Mesendoderm (in vitro differentiated cells): ENCODE measurements around the gene DSP.

Source experiments
- DNase-seq: peaks from one replicate; pipeline ENCODE4 v3.0.0; 2013
- H2AK5ac ChIP-seq: 2 replicates; pipeline ENCODE4 v1.6.1; 2013; ENCODE audit warnings: low read length, inconsistent platforms
- H2BK120ac ChIP-seq: 2 replicates; pipeline ENCODE4 v1.6.1; 2013; ENCODE audit warnings: low read depth, mild to moderate bottlenecking, low read length, moderate library complexity, mixed read lengths
- H2BK15ac ChIP-seq: replicated peaks from 2 replicates; pipeline ENCODE4 v1.6.1; 2013; ENCODE audit warnings: low read depth, mild to moderate bottlenecking, moderate library complexity
- H2BK5ac ChIP-seq: 2 replicates; pipeline ENCODE4 v1.6.1; 2013; ENCODE audit warnings: low read length, inconsistent platforms
- H3K18ac ChIP-seq: 2 replicates; pipeline ENCODE4 v1.6.1; 2013; ENCODE audit warnings: mild to moderate bottlenecking, low read length, mixed read lengths
- H3K23ac ChIP-seq: one replicate; pipeline ENCODE4 v1.6.1; 2013; ENCODE audit warnings: low read length
- H3K27ac ChIP-seq: 2 replicates; pipeline ENCODE4 v1.5.1; 2013; ENCODE audit warnings: low read depth, mild to moderate bottlenecking, inconsistent platforms, low read length, moderate library complexity
- H3K27me3 ChIP-seq: 2 replicates; pipeline ENCODE4 v1.6.1; 2013; ENCODE audit warnings: low read length, control low read depth, mild to moderate bottlenecking, inconsistent platforms; ENCODE audit not compliant: insufficient read depth, poor library complexity
- H3K36me3 ChIP-seq: 2 replicates; pipeline ENCODE4 v1.6.1; 2013; ENCODE audit warnings: low read length, inconsistent platforms; ENCODE audit not compliant: control insufficient read depth, insufficient read depth
- H3K4ac ChIP-seq: one replicate; pipeline ENCODE4 v1.6.1; 2013; ENCODE audit warnings: low read depth, mild to moderate bottlenecking, low read length, moderate library complexity
- H3K4me1 ChIP-seq: 2 replicates; pipeline ENCODE4 v1.6.1; 2013; ENCODE audit warnings: low read depth, low read length, inconsistent platforms; ENCODE audit not compliant: control insufficient read depth
- H3K4me2 ChIP-seq: 2 replicates; pipeline ENCODE4 v1.6.1; 2013; ENCODE audit warnings: low read length
- H3K4me3 ChIP-seq: 2 replicates; pipeline ENCODE4 v1.5.1; 2013; ENCODE audit warnings: mild to moderate bottlenecking, low read length
- H3K56ac ChIP-seq: one replicate; pipeline ENCODE4 v1.6.1; 2013; ENCODE audit warnings: low read length
- H3K79me1 ChIP-seq: 2 replicates; pipeline ENCODE4 v1.6.1; 2013; ENCODE audit warnings: low read length, inconsistent platforms
- H3K79me2 ChIP-seq: 2 replicates; pipeline ENCODE4 v1.6.1; 2013; ENCODE audit warnings: mild to moderate bottlenecking, low read length; ENCODE audit not compliant: control insufficient read depth, insufficient read depth
- H3K9ac ChIP-seq: 2 replicates; pipeline ENCODE4 v1.6.1; 2013; ENCODE audit warnings: low read length, inconsistent platforms
- H4K5ac ChIP-seq: one replicate; pipeline ENCODE4 v1.6.1; 2013; ENCODE audit warnings: low read length
- H4K8ac ChIP-seq: one replicate; pipeline ENCODE4 v1.6.1; 2013; ENCODE audit warnings: low read depth, mild to moderate bottlenecking, control low read depth, low read length, moderate library complexity
- WGBS: extraction: QIAGEN DNeasy Blood & Tissue Kit; methylation state at CpG from one replicate; pipeline ENCODE4 v1.1.7; 2013; ENCODE audit warnings: low lambda C conversion rate, missing lambda C conversion rate; ENCODE audit not compliant: insufficient coverage; ENCODE audit errors: extremely low coverage; 5-methylcytosine and 5-hydroxymethylcytosine counted together

Gene DSP

GRCh38 chr6:7561153-7561964 lies 19.9 kb downstream of the DSP start:
- no peak overlapping the region for H3K27ac ChIP-seq
- H3K56ac ChIP-seq = no peak overlapping the region
- no peaks in the 10 kb centered on the region for H3K4me1 ChIP-seq
- H2AK5ac ChIP-seq = no peak overlapping the region
- no peak overlapping the region for H3K23ac ChIP-seq
- no peak overlapping the region for H2BK15ac ChIP-seq
- peak; percentile 17 for DNase-seq
- H3K4me3 ChIP-seq = no peak overlapping the region
- WGBS = no CpG with 5 or more reads among the region's 19 CpGs
- H3K18ac ChIP-seq = no peak overlapping the region
- H3K79me2 ChIP-seq = no peaks in the 10 kb centered on the region
- no peak overlapping the region for H2BK120ac ChIP-seq
- H3K79me1 ChIP-seq = no peaks in the 10 kb centered on the region
- peaks cover 1% of the 10 kb centered on the region for H3K36me3 ChIP-seq
- no peak overlapping the region for H4K8ac ChIP-seq
- H3K9ac ChIP-seq = no peak overlapping the region
- no peaks in the 10 kb centered on the region for H3K27me3 ChIP-seq
- H3K4me2 ChIP-seq = no peak overlapping the region
- H3K4ac ChIP-seq = no peak overlapping the region
- no peak overlapping the region for H4K5ac ChIP-seq
- no peak overlapping the region for H2BK5ac ChIP-seq

GRCh38 chr6:7562769-7563168 lies 21.3 kb downstream of the DSP start:
- Histone ChIP-seq H3K36me3 (peaks cover 4% of the 10 kb centered on the region), H3K79me1 (no peaks in the 10 kb centered on the region), H3K27ac (no peak overlapping the region), H3K4me3 (no peak overlapping the region), H3K27me3 (no peaks in the 10 kb centered on the region), H3K18ac (no peak overlapping the region), H2BK120ac (no peak overlapping the region), H2AK5ac (no peak overlapping the region), H3K4me1 (no peaks in the 10 kb centered on the region), H3K4ac (no peak overlapping the region), H4K5ac (no peak overlapping the region), H3K9ac (no peak overlapping the region), H3K4me2 (no peak overlapping the region), H3K23ac (no peak overlapping the region), H3K79me2 (no peaks in the 10 kb centered on the region), H2BK5ac (no peak overlapping the region), H3K56ac (no peak overlapping the region), H4K8ac (no peak overlapping the region), H2BK15ac (no peak overlapping the region)
- DNase-seq = no peak
- no CpG with 5 or more reads among the region's 4 CpGs for WGBS

GRCh38 chr6:7566107-7566506 lies 24.6 kb downstream of the DSP start:
- H3K36me3 ChIP-seq = peaks cover 8% of the 10 kb centered on the region
- no peak overlapping the region for H3K56ac ChIP-seq
- H2BK5ac ChIP-seq = no peak overlapping the region
- H3K23ac ChIP-seq = no peak overlapping the region
- no peak overlapping the region for H2AK5ac ChIP-seq
- no peaks in the 10 kb centered on the region for H3K79me1 ChIP-seq
- no peak overlapping the region for H4K8ac ChIP-seq
- H3K4ac ChIP-seq = no peak overlapping the region
- H4K5ac ChIP-seq = no peak overlapping the region
- no peak overlapping the region for H3K4me2 ChIP-seq
- no peak overlapping the region for H3K27ac ChIP-seq
- H2BK120ac ChIP-seq = no peak overlapping the region
- no peaks in the 10 kb centered on the region for H3K4me1 ChIP-seq
- no peaks in the 10 kb centered on the region for H3K79me2 ChIP-seq
- DNase-seq = no peak
- WGBS = no CpG with 5 or more reads among the region's 2 CpGs
- no peak overlapping the region for H3K4me3 ChIP-seq
- no peak overlapping the region for H3K9ac ChIP-seq
- H3K18ac ChIP-seq = no peak overlapping the region
- no peak overlapping the region for H2BK15ac ChIP-seq
- no peaks in the 10 kb centered on the region for H3K27me3 ChIP-seq

- H2BK15ac ChIP-seq = no peak overlapping the region
- no peak overlapping the region for H2BK120ac ChIP-seq
- H3K27me3 ChIP-seq = no peaks in the 10 kb centered on the region
- H4K8ac ChIP-seq = no peak overlapping the region
- no peak overlapping the region for H4K5ac ChIP-seq
- H2AK5ac ChIP-seq = no peak overlapping the region
- no peak overlapping the region for H3K9ac ChIP-seq
- H3K4me2 ChIP-seq = no peak overlapping the region
- H3K79me1 ChIP-seq = no peaks in the 10 kb centered on the region
- H2BK5ac ChIP-seq = no peak overlapping the region
- H3K79me2 ChIP-seq = no peaks in the 10 kb centered on the region
- H3K4me3 ChIP-seq = no peak overlapping the region
- no peak overlapping the region for H3K56ac ChIP-seq
- H3K36me3 ChIP-seq = peaks cover 8% of the 10 kb centered on the region
- WGBS = no CpG with 5 or more reads among the region's 4 CpGs
- H3K4ac ChIP-seq = no peak overlapping the region
- no peak overlapping the region for H3K18ac ChIP-seq
- H3K4me1 ChIP-seq = no peaks in the 10 kb centered on the region
- peak; percentile 21 for DNase-seq
- H3K23ac ChIP-seq = no peak overlapping the region
- H3K27ac ChIP-seq = no peak overlapping the region
These were observed 25.2 kb downstream of the DSP start for GRCh38 chr6:7566617-7567173.

- Histone ChIP-seq H3K4ac (no peak overlapping the region), H3K9ac (no peak overlapping the region), H3K36me3 (peaks cover 9% of the 10 kb centered on the region), H4K8ac (no peak overlapping the region), H3K18ac (no peak overlapping the region), H3K23ac (no peak overlapping the region), H4K5ac (no peak overlapping the region), H3K4me1 (no peaks in the 10 kb centered on the region), H2BK15ac (no peak overlapping the region), H3K27me3 (no peaks in the 10 kb centered on the region), H3K4me2 (no peak overlapping the region), H2AK5ac (no peak overlapping the region), H2BK120ac (no peak overlapping the region), H3K4me3 (no peak overlapping the region), H3K56ac (no peak overlapping the region), H3K79me2 (no peaks in the 10 kb centered on the region), H2BK5ac (no peak overlapping the region), H3K27ac (no peak overlapping the region), H3K79me1 (no peaks in the 10 kb centered on the region)
- no CpG with 5 or more reads among the region's 3 CpGs for WGBS
- no peak for DNase-seq
These were observed 26.6 kb downstream of the DSP start for GRCh38 chr6:7568021-7568420.
